GM18505 (cell line): ENCODE measurements around the gene VRK2.
"Not testable (repeated sequence)": the region's sequence is repeated elsewhere in the genome, so short reads cannot be mapped to it uniquely, and the experiment has no call there.

Source experiments
- ATAC-seq: cut with Tn5 transposase; IDR thresholded peaks from one replicate; pipeline ENCODE4 v1.9.1; 2021; ENCODE audit not compliant: unreplicated experiment
- POLR2A ChIP-seq: IDR thresholded peaks from 4 replicates; pipeline ENCODE4 v1.6.1; 2011; ENCODE audit warnings: borderline replicate concordance; ENCODE audit not compliant: insufficient read depth, insufficient read length; ENCODE audit errors: extremely low read depth

Gene VRK2

DNA sequence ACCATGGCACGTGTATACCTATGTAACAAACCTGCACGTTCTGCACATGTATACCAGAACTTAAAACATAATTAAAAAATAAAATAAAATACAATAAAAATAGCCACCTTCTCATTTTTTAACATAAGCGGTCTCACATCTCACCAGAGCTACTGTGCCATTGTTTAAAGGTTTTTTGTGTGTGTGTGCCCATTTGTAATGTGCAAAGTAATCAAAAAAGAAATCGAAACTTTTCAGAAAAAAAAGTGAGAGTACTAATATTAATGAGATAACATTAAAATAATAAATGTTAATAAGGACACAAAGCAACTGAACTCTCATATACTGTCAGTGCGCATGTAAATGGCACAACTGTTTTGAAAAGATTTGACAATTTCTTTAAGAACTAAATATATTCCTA, 134.0 kb downstream of the VRK2 start:
- TF ChIP-seq POLR2A = no peak
- no peak for ATAC-seq

- ATAC-seq = no peak
- TF ChIP-seq POLR2A = no peak
These were observed 135.9 kb downstream of the VRK2 start for GRCh38 chr2:58182527-58182926.

- no peak for TF ChIP-seq POLR2A
- ATAC-seq = no peak
These were observed 139.9 kb downstream of the VRK2 start for GRCh38 chr2:58186501-58186900.

- ATAC-seq = not testable (repeated sequence)
These were observed 140.4 kb downstream of the VRK2 start for GRCh38 chr2:58187022-58187421.

DNA sequence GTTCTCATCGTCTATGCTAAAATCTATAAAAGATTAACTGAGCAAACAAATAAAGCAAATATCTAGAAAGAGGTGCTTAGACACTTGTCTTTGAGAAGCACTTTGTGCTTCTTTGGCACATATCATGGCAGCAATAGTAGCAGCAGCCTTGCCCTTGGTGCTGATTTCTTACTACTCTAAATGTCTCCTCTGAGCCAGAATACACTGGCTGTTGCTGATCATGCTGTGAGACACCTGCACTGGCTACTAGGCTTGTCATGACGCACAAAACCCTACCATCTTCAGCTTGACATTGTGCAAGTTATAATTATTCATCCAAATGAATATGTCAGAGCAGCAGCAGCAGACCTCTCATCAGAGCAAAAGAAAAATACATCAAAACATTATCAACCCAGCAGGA, 147.9 kb downstream of the VRK2 start:
- no peak for TF ChIP-seq POLR2A

DNA sequence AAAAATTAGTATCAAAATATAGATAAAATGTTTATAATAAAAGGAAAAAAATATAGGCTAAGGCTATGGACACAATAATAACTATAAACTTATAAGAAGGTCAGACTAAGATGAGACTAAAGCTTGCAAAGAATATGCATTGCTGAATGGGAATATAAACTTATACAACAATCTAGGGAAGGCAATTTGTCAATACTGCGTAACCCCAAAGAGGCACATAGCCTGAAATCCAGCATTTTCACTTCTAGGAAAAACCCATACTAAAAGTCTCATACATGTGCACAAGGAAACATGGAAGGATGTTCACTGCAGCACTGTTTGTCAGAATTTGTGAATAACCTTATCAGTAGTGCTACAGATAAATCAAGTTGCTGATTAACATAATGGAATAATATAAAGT, 149.1 kb downstream of the VRK2 start:
- no peak for ATAC-seq
- TF ChIP-seq POLR2A = no peak

More for the DNA sequence above, 147.9 kb downstream of the VRK2 start:
- no peak for ATAC-seq

DNA sequence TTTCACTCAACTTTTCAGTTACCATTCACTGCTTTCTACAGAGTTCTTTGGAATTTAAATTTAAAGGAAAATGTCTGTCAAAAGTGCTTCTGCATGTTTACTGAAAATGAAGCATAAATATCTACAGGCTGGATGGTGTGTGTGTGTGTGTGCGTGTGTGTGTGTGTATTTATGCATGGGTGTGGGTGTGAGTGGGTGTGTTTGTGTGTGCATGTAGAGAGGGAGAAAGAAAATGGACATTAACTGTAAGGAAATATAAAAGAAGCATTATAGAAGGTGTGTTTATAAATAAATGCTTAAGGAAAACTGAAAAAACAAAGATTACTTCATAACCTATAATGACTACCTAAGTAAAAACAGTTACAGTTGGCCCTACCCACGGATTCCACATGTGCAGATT, 151.3 kb downstream of the VRK2 start:
- no peak for TF ChIP-seq POLR2A
- ATAC-seq = no peak

GRCh38 chr2:58202404-58202803, 155.8 kb downstream of the VRK2 start:
- ATAC-seq = no peak
- no peak for TF ChIP-seq POLR2A

DNA sequence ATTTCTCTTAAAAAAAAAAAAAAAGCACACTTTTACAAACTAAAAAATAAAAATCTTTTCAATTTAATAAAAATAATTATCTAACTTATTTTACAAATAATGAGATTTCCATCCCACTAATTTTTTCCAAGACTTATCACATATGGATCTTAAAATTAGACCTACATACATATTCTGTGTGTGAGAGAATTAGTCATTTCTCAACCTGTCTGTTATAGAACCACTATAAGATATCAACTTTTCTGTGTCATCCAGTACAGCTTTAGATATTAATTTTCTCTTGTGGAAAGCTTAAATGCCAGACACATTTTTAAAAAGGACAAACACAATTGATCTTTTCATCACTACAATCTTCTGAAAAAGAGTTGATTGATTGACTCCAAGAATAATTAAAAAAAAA, 156.4 kb downstream of the VRK2 start:
- no peak for ATAC-seq
- no peak for TF ChIP-seq POLR2A

DNA sequence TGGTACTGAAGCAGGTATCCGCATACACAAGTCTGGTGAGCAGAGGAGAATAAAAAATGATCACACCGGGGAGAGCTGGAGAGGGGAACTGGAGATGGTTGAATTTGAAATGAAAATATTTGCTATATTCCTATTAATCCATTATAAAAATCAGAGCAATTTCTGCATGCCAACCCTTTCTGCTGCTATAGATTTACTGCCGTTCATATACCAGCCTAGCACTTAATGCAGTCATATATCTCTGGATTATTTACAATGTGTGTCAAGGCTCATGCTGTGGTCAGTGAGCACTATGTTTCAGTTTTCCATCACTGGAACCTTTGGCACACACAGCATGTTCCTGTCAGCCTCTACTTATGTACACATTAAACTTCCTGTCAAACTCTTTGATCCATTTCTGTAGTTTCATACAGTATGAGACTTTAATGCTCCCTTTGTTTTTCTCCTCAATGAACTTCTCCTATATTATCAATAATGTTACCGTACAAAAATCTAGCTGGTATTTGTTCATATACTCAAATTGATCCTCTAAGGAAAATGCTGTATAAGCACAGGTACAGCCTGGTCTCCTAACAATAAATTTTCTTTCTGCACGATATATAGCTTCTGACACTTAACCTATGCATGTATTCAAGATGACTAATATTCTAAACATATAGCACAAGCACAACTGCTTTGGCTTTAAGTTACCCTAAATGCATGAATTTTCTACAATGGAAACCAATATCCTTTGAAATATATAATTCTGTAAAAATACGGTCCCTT, 157.8 kb downstream of the VRK2 start:
- no peak for ATAC-seq
- TF ChIP-seq POLR2A = no peak

DNA sequence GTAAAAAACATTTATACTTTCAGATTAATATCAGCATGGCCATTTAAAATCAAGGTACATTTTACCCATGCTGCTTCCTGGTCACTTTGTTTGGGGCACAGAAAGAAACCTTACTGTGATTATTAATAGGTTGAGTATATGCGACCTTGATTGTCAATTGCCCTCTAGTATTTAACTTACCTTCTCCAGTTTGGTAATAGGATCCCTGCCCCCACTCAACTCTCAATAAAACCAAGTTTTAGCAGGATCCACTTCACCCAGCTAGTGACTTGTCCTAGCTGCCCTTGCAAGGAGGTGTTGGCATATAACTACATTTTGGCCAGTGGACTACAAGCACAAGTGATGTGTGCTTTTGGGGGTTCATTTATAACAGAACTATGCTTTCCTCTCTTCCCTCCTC, 160.2 kb downstream of the VRK2 start:
- ATAC-seq = no peak
- no peak for TF ChIP-seq POLR2A

- no peak for TF ChIP-seq POLR2A
- no peak for ATAC-seq
These were observed 160.6 kb downstream of the VRK2 start for GRCh38 chr2:58207189-58207588.
